ENCODE data around the gene LRRC1. TPM values are rescaled to one million over a fixed set of nuclear protein-coding genes. Genes with fewer than 3 reads are reported as not detected.
"Not testable (repeated sequence)": the region's sequence is repeated elsewhere in the genome, so short reads cannot be mapped to it uniquely, and the experiment has no call there.

Gene LRRC1
- total RNA-seq, 1 donor from 2014 or later = 4.5 TPM

DNA sequence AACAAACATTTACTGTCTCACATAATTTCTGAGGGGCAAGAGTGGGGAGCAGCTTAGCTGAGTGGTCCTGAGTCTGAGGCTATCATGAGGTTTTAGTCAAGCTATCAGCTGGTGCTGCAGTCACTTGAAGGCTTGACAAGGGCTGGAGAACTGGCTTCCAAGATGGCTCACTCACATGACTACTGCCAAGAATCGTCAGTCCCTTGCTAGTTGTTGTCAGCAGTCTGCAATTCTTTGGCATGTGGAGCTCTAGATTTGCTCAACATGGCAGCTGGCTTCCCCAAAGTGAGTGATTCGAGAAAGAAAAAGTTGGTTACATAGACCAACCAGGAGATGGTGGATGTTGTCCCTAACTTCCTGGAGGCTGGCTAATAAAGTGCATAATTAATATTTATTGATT, 2.8 kb upstream of the LRRC1 start:
- intact Hi-C loops (cut with micrococcal nuclease) = loop anchor here (5.0 to 10.0 kb wide), 4 partner anchors 300 to 1507 kb away; partner anchors contain the start of gene MCM3

DNA sequence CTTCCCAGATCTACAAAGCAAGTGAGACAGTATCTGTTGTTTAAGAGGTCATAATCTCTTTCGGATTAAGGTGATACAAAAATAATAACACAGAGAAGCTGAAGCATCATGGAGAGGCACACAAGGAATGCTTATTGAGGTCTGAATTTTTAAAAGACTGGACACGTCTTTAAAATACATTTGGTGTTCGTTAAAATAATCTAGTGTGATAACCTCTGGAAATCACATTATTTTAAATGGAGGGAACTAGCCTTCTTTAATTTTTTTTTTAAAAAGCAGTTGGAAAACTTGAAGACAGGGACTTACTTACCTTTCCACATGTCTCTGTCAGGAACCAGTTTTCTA, 1.9 kb upstream of the LRRC1 start:
- intact Hi-C loops (cut with micrococcal nuclease) = loop anchor here (5.0 to 10.0 kb wide), 4 partner anchors 301 to 1508 kb away; partner anchors contain the start of gene MCM3

DNA sequence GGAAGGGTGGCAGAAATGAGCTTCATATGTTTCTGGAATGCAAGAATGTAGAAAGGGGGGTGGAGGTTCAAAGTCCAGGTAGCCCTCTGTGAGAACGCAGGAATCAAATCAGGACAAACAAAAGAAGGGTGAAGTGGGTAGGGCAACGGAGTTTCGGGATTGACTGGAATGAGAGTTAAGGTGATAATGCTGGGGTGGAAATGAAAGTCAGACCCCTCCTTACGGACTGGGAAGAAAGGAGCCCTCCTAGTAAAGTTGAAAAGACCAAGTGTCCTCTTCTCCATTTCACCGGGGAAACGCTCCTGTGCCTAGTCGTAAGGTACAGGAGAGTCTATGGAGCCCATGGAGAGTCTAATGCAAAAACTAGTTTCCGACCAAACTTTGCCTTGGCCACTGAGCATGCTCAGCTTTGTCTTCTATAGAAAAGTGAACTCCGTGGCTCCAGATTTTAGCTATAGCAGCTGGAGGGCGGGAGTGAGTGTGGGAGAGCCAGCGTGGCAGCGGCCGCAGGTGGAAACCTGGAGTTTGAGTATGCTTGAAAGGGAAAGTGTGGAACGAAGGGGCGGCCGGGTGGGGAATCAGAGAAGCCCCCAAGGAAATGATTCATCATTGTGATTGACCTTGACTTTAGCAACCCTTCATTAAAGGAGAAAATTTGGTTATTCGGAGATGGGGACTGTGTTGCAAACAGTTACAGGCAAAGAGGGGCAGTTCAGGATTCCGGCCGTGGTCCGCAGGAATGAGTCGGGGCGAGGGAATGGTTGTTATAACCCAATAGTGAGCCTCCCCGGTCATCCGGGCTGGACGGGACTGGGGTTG, 1.3 kb upstream of the LRRC1 start:
- intact Hi-C loops (cut with micrococcal nuclease) = loop anchor here (1.0 to 10.0 kb wide), 8 partner anchors 53 to 1509 kb away; partner anchors contain the start of genes FBXO9, GCLC and MCM3

DNA sequence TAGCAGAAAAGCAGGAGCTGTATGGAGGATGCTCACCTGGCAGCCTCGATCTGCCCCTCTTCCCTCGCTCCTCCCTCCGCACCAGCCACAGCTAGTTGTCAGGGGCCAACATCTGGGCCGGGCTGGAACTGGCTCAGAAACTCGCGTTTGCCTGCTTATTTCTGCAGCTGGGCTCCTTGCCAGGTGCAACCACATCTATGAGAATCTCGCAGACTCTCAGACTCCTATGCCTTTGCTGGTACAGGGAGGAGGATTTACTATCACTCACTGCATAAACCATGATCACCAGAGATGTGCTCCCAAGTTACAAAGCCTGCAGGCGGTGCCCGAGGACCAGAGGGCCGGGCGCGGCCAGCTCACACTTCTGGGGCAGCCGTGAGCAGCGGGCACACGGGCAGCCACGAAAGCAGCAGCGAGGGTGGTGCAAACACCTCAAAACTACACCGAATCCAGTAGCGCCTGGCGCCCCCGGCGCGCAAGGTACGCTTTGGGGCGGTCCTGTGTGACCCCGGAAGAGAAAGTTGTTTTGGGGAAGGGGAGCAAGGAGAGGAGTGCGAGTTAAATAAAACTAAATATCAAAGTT, 577 bp upstream of the LRRC1 start:
- intact Hi-C loops (cut with micrococcal nuclease) = loop anchor here (1.0 to 10.0 kb wide), 8 partner anchors 53 to 1509 kb away; partner anchors contain the start of genes FBXO9, GCLC and MCM3

DNA sequence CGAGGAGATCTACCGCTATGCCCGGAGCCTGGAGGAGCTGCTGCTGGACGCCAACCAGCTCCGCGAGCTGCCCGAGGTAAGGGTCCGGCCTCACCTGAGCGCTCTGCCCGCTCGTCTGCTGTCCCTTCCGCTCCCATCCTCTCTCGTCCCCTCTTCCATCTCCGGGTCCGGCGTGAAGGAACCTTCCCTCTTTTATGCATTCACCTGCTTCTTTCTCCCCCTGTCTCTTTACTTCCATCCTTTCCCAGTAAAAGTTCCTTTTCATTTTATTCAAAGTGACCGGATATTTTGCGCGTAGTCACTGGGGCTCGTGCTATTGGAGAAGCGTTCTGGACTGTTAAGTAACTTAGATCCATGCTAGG, 516 bp downstream of the LRRC1 start:
- intact Hi-C loops (cut with micrococcal nuclease) = loop anchor here (2.0 to 10.0 kb wide), 5 partner anchors 55 to 1511 kb away; partner anchors contain the start of genes FBXO9 and MCM3

DNA sequence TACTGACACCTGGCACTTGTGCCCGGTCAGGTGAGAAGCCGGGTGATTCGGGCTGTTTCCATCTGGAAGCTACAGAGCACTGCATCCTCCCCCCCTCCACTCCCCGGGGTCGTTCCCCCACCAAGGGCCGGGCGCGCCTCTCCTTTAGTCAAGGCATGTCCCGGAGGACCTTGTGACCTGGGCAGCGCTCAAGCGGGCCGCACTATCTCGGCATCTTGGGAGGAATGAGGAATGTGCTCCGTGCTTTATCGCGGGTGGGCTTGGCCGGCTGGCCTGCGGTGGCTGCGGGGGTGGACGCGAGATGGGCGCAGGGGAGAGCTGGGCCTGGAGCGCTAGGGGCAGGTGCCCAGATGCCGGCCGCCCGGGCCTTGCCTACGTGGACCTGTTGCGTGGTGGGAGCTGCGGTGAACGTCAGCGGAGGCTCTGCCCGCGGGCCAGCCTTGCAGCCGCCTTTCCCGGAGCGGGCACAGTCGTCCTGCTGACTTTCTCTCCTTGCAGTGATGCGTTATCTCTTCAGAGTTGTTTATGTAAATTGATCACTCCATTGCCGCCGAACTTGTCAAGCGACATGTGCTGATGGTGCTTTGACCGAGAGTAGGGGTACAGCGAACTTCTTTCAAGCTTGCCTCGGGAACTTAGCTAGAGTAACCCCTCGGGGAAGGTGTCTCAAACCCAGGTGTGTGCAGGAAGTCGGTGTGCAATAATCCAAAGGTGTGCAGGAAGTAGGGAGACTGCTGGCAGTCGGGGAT, 1.1 kb downstream of the LRRC1 start:
- intact Hi-C loops (cut with micrococcal nuclease) = loop anchor here (2.0 to 10.0 kb wide), 5 partner anchors 55 to 1511 kb away; partner anchors contain the start of genes FBXO9 and MCM3

DNA sequence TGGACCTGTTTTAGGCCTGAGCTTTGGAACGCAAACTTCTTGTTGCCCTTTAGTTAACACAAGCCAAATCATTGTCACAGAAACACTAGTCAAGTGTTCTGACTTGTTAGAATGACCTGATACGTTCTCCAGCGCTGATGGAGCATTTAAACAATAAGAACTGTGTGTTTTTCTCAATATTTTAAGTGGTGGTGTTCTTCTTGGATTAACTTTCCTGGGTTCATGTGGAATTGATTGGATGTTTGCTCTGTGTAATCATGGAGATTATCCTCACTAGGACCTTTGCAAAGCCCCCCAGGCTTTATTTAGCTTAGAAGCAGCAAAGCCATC, 1.6 kb downstream of the LRRC1 start:
- intact Hi-C loops (cut with micrococcal nuclease) = loop anchor here (10.0 kb wide), 2 partner anchors 442 to 1512 kb away; partner anchors contain the start of gene MCM3

DNA sequence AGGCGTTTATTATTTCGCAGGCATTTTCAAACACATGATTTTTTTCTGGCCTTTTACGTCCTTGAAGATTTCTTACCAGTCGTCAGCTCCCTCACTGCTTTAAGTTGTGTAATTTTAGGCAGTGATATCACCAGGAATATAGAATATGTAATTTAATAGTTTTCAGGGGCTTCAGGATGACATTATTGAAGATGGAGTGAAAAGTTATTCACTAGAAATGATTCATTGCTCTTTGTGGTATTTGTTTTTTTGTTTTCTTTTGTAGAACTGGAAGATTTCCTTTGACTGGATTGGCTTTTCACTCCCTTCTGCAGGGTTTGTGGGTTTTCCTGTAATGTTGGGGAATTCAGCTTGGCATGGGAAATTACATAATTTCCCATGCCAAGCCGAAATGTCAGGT, 2.0 kb downstream of the LRRC1 start:
- intact Hi-C loops (cut with micrococcal nuclease) = loop anchor here (10.0 kb wide), 2 partner anchors 442 to 1512 kb away; partner anchors contain the start of gene MCM3

DNA sequence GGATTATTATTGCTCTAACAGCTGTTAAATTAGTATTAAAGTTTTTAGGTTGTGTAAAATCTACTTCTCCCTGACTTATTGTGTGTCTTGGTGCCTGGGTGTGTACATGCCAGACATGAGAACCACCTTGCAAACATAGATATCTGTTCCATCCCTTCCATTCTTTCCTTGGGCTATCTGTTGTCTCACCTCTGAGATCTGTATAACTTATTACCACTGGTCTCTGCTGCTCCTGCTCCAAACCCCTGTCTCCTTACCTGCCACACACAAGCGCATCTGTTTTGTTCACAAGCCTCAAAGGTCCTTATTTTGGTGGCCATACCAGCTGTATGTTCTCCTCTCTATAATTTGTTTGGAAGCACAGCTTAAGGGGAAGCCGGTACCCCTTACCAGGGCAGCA, 2.5 kb downstream of the LRRC1 start:
- intact Hi-C loops (cut with micrococcal nuclease) = loop anchor here (10.0 kb wide), 2 partner anchors 443 to 1513 kb away; partner anchors contain the start of gene MCM3

DNA sequence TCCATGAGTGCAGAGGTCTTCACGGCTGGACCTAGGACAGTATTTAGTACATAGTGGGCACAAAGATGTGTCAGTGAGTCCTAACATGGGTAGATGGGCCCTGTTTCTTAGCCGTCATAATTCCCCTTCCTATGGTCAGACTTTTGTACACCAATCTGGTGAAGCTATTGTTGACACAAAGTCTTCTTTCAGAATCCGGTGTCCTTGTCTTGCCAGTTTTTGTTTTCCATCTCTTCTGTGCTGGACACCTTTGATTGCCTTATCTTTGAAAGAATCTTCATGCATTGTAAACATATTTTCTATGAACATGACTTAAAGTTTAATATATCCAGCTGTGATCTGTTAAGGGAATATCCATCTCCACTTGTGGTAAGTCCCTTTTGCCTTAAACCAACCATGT, 4.5 kb downstream of the LRRC1 start:
- intact Hi-C loops (cut with micrococcal nuclease) = loop anchor here (10.0 kb wide), 2 partner anchors 445 to 1515 kb away; partner anchors contain the start of gene MCM3

DNA sequence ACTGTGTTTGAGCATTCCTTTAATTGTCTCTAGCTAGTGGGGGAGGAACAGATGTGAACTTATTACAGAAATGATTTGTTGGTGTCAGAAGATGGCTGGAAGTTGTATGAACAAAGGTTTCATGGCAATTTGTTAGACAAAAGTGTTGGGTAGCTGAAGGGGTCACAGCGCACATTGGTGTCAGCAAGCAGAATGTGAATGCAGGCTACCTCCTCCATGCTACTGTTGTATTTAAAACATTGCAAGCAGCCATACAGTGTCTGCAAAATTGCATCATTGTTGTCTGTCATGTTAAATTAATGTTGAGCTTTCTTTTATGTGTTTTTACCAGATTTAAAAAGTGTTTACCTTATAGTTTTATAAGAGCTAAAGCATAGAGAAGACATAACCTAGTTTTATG, 6.2 kb downstream of the LRRC1 start:
- intact Hi-C loops (cut with micrococcal nuclease) = no loop called here

DNA sequence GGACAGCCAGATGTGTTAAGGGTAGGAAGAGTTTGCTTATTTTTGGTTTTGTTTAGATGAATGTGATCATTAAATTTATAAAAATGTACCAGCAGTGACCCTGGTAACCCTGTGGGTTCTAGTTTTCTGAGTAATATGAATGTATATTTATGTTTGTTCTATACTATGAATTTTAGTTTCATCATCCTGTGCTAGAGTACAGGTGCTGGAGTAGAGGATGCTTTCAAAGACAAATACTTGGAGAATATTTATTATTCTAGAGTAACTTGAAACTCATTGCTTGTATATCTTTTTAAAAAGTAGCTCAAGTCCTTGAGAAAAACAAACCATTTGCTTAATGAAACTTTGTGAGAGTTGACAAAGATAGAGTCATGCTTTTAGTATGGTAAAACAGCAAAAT, 7.8 kb downstream of the LRRC1 start:
- intact Hi-C loops (cut with micrococcal nuclease) = no loop called here

DNA sequence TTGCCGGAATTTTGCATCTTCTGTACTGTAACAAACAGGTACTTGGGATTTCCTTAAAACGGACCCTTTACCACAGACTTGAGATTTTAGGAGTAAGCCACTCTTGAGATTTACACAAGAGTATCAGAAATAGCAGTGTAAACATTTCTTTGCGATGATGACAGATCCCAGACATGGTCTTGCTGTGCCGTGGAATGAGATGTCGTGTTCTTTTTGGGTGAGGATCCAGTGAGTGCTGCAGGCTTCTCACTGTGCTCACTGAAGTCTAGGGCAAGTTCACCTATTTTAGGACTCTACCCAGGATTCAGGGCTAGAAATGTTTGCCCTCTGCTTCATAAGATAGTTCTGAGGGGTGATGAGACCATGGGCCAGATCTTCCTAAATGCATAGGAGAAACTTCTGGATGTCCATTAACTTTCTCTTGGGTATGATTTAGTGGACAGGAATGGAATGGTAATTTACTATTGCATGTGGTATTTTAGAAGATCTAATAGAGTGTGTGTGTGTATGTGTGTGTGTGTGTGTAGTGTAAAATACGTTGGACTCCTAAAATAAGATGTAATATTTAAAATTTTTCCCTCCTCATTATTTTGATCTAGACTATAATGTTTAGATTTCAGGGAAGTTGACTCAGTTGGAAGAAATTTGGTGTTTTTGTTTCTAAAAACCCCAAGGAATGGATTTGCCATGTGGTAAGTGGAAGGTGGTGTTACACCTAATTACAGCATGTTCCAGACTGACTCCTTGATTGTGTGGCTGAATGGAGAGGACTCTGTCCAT, 8.5 kb downstream of the LRRC1 start:
- intact Hi-C loops (cut with micrococcal nuclease) = no loop called here

DNA sequence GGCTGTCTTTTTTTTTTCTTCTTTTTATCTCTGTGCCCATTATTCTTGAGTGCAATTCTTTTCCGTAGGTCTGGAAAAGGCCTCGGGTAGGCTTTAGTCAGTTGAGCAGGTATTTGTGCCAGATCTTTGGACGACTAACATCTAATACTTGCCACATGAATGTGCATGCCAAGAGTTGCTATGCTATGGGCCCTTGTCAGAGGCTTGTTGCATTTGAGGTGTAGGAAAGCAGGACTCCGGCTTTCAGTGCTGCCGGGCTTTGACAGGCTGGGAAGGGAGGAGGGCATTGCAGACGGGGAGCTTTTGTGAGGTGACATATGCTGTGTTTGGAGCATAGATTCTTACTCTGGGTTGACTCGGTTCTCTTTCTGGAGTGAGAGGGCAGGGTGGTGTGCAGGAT, 10.2 kb downstream of the LRRC1 start:
- intact Hi-C loops (cut with micrococcal nuclease) = no loop called here

DNA sequence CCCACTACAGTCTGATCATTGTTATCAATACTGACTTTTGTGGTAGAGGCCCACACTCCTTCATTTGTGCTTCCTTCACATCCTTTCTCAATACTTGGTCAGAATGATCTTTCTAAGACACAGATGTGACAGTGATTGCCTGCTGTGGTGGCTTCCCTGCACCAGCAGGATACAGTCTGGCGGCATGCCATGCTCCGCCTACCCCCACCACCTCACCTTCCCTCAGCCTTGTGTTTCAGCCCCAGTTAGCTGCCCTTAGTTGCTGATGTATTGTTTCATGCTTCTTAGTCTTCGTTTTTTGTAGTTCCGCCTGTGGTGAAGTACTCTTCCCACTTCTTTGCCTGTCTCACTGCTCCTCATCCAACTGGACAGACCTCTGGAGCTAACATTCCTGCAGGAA, 10.9 kb downstream of the LRRC1 start:
- intact Hi-C loops (cut with micrococcal nuclease) = no loop called here

DNA sequence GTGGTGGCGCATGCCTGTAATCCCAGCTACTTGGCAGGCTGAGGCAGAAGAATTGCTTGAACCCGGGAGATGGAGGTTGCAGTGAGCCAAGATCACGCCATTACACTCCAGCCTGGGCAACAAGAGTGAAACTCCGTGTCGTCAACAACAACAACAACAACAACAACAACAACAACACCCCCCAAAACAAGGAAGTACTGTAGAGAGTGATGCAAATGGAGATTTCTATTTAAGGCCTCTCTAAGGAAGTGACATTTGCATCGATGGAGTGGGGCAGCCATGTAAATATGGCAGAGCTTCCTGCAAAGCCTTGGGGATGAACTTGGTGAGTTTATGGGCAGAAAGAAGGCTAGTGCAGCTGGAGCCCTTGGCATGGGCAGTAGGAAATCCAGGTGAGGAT, 12.8 kb downstream of the LRRC1 start:
- intact Hi-C loops (cut with micrococcal nuclease) = not testable (repeated sequence)

DNA sequence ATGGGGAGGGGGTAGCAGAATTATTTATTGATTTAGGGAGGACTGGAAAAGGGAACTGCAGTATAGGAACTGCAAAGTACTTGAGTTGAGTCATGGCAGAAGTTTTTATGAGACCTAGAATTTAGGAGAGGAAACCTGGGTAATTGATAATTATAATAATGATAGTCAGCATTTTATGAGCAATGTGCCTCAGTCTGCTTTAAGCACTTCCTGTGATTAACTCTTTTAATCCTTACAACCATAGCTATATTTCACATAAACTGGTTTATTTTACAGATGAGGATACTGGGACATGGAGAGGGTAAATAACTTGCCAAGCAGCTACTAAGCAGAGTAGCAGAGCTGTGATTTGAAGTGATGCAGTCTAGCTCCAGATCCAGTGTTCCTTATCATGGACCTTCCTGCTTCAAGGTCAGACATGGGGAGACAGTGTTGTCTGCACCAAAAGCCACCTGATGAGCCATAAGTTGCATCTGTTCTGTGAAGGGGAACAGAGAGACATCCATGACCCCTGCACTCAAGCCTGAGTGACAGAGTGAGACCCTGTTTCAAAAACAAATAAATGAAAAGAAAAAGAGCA, 13.6 kb downstream of the LRRC1 start:
- intact Hi-C loops (cut with micrococcal nuclease) = no loop called here

DNA sequence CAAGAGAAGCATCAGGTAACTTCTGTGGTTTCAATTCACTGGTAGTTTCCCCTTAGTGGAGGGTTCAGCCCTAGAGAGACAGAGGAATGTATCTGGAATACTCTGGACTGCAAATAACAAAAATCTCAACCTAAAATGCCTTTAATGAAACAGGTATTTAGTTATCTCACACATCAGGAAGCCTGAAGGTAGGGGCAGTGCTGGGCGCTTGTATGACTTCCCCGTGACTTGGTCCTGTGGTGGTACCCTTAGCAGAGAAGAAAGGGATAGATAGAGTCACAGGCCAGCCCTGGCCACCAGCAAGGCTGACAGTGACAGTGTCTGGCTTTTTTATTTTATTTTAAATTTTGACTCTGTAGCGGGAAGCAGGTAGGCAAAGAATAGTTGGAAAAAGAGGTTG, 14.9 kb downstream of the LRRC1 start:
- intact Hi-C loops (cut with micrococcal nuclease) = no loop called here

DNA sequence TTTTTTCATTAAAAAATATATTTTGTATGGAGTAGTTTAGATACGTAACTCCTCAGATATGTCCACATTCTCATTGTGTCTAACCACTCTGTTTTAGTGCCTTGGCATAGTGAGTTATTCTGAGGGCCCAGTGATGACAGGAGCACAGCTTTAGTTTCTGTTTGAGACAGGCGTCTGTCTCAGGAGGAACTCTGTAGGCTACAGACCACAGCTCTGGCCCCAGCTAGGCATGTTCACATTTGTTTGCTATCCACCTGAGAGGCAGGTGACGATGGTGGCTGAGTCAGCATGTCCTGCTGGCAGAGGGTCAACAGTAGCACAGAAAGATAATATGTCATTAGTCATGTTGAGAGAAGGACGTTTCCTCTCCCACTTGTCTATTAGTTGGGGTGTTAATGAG, 16.3 kb downstream of the LRRC1 start:
- intact Hi-C loops (cut with micrococcal nuclease) = no loop called here

DNA sequence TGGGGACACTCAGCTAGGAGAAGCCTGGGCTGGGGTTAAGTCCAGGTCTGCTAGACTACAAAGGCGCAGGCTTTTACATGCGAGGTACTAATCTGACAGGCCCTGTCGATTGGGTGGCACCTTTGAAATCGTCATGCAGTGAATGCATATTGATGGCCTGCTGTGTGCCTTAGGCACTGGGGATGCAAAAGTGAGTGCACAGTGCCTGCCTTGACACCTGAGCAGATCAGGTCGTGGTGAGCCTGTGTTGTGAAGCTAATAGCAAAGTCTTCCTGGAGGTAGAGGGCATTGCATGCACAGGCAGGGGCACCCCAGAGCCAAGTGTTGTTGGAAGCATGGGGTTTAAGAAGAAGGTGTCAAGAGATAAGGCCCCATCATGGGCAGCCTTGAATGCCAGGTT, 16.9 kb downstream of the LRRC1 start:
- intact Hi-C loops (cut with micrococcal nuclease) = no loop called here

DNA sequence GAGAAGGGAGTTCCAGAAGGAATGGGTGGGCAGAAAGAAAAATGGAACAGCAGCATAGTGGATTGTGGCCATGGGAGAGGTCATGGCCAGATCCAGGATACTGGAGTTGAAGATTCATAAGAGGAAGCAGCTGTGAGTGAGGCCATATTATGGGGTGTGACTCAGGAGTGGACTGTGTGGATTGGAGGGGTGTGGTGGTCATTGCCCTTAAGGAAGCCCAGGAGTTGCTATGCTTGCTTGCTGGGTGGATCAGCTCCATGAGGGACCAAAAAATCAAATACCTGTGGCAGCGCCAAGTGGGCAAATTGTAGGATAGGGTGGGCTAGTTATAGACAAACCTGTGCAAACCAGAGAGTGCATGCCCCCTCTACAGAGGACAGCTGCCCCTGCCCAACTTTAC, 18.3 kb downstream of the LRRC1 start:
- intact Hi-C loops (cut with micrococcal nuclease) = no loop called here
